WTC11 (cell line): ENCODE results near the gene MTA3.

Experiments used
- CREM ChIP-seq: sonication (generic); formaldehyde crosslinking; IDR thresholded peaks from 2 replicates; pipeline ENCODE4 v1.8.1; 2022; ENCODE audit warnings: mild to moderate bottlenecking, missing genetic modification reagents, moderate library complexity
- GABPB1 ChIP-seq: sonication (generic); formaldehyde crosslinking; IDR thresholded peaks from 2 replicates; pipeline ENCODE4 v1.8.1; 2023; ENCODE audit warnings: mild to moderate bottlenecking, missing genetic modification reagents
- ZNF121 ChIP-seq: sonication (generic); formaldehyde crosslinking; IDR thresholded peaks from 2 replicates; pipeline ENCODE4 v1.8.0; 2023; ENCODE audit warnings: missing genetic modification reagents
- TF ChIP-seq, protein P1 (sequence below): fragments of 200-600 bp; IDR thresholded peaks from 2 replicates; pipeline ENCODE4 v1.8.0; 2022; ENCODE audit warnings: antibody characterized with exemption
- TF ChIP-seq, protein P2 (sequence below): sonication (generic); formaldehyde crosslinking; IDR thresholded peaks from 2 replicates; pipeline ENCODE4 v1.8.1; 2023; ENCODE audit warnings: mild to moderate bottlenecking, missing genetic modification reagents

DNA sequence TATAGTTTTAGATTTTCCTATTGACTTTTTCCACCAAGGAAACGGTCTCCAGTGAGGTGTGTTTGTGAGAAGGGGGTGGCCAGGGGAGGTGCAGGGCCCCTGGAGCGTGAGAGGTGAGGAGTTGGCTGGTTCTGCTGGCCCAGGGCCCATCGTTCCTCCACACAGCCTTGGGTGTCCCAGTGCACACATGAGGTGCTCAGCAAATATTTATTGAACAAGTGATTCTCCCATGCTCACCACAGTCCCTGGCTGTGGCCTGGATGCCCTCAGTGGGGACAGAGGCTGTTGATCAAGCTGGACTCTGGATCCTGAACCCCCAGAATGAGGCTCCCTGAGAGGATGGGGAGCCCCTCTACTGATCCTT, 219.0 kb downstream of the MTA3 start:
- TF ChIP-seq ZNF121 (CRISPR knock-in tag) (no peak), CREM (CRISPR knock-in tag) (no peak), GABPB1 (CRISPR knock-in tag) (no peak)
- TF ChIP-seq, protein P1, sequence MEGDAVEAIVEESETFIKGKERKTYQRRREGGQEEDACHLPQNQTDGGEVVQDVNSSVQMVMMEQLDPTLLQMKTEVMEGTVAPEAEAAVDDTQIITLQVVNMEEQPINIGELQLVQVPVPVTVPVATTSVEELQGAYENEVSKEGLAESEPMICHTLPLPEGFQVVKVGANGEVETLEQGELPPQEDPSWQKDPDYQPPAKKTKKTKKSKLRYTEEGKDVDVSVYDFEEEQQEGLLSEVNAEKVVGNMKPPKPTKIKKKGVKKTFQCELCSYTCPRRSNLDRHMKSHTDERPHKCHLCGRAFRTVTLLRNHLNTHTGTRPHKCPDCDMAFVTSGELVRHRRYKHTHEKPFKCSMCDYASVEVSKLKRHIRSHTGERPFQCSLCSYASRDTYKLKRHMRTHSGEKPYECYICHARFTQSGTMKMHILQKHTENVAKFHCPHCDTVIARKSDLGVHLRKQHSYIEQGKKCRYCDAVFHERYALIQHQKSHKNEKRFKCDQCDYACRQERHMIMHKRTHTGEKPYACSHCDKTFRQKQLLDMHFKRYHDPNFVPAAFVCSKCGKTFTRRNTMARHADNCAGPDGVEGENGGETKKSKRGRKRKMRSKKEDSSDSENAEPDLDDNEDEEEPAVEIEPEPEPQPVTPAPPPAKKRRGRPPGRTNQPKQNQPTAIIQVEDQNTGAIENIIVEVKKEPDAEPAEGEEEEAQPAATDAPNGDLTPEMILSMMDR: no peak
- TF ChIP-seq, protein P2, sequence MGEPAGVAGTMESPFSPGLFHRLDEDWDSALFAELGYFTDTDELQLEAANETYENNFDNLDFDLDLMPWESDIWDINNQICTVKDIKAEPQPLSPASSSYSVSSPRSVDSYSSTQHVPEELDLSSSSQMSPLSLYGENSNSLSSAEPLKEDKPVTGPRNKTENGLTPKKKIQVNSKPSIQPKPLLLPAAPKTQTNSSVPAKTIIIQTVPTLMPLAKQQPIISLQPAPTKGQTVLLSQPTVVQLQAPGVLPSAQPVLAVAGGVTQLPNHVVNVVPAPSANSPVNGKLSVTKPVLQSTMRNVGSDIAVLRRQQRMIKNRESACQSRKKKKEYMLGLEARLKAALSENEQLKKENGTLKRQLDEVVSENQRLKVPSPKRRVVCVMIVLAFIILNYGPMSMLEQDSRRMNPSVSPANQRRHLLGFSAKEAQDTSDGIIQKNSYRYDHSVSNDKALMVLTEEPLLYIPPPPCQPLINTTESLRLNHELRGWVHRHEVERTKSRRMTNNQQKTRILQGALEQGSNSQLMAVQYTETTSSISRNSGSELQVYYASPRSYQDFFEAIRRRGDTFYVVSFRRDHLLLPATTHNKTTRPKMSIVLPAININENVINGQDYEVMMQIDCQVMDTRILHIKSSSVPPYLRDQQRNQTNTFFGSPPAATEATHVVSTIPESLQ (CRISPR knock-in tag): no peak
